ENCODE data around the gene DDX42. TPM values are rescaled to one million over a fixed set of nuclear protein-coding genes. Genes with fewer than 3 reads are reported as not detected.

The DDX42 gene
- total RNA-seq, 1 donor from 2014 or later, result 146 TPM

GRCh38 chr17:63821804-63822203, 47.8 kb downstream of the DDX42 start:
- Mint-ChIP-seq H3K36me3 (ENCODE audit: low read depth) (peaks cover 89% of the 10 kb centered on the region), H3K4me1 (peaks cover 40% of the 10 kb centered on the region)
- peak; percentile 54 for DNase-seq

GRCh38 chr17:63822537-63822936, 48.6 kb downstream of the DDX42 start:
- Mint-ChIP-seq H3K4me3 (no peak overlapping the region), H3K9me3 (no peaks in the 10 kb centered on the region), H3K36me3 (ENCODE audit: low read depth) (peaks cover 90% of the 10 kb centered on the region), H3K27me3 (no peaks in the 10 kb centered on the region), H3K4me1 (peaks cover 40% of the 10 kb centered on the region), H3K27ac (peak overlapping the region; percentile 48)
- no peak for DNase-seq
- intact Hi-C loops (cut with micrococcal nuclease), result no loop called here

More at GRCh38 chr17:63821804-63822203, 47.8 kb downstream of the DDX42 start:
- intact Hi-C loops (cut with micrococcal nuclease), result no loop called here
- peak overlapping the region; percentile 63 for H3K4me3 Mint-ChIP-seq
- H3K27me3 Mint-ChIP-seq, result no peaks in the 10 kb centered on the region
- no peaks in the 10 kb centered on the region for H3K9me3 Mint-ChIP-seq
- peak overlapping the region; percentile 75 for H3K27ac Mint-ChIP-seq

GRCh38 chr17:63823659-63824331, 49.8 kb downstream of the DDX42 start:
- Mint-ChIP-seq H3K4me3 (no peak overlapping the region), H3K4me1 (peaks cover 45% of the 10 kb centered on the region)
- intact Hi-C loops (cut with micrococcal nuclease), result no loop called here

GRCh38 chr17:63824362-63824761, 50.4 kb downstream of the DDX42 start:
- peak overlapping the region; percentile 30 for H3K27ac Mint-ChIP-seq
- no peaks in the 10 kb centered on the region for H3K27me3 Mint-ChIP-seq
- H3K4me3 Mint-ChIP-seq, result no peak overlapping the region
- peaks cover 50% of the 10 kb centered on the region for H3K4me1 Mint-ChIP-seq
- intact Hi-C loops (cut with micrococcal nuclease), result no loop called here
- DNase-seq, result peak; percentile 54
- H3K36me3 Mint-ChIP-seq (ENCODE audit: low read depth), result peaks cover 89% of the 10 kb centered on the region
- H3K9me3 Mint-ChIP-seq, result no peaks in the 10 kb centered on the region

More at GRCh38 chr17:63823659-63824331, 49.8 kb downstream of the DDX42 start:
- Mint-ChIP-seq H3K27me3 (no peaks in the 10 kb centered on the region), H3K9me3 (no peaks in the 10 kb centered on the region), H3K27ac (peak overlapping the region; percentile 27), H3K36me3 (ENCODE audit: low read depth) (peaks cover 89% of the 10 kb centered on the region)
- peak; percentile 56 for DNase-seq

- peaks cover 90% of the 10 kb centered on the region for H3K36me3 Mint-ChIP-seq (ENCODE audit: low read depth)
- H3K9me3 Mint-ChIP-seq, result no peaks in the 10 kb centered on the region
- peak overlapping the region; percentile 99 for H3K27ac Mint-ChIP-seq
- peaks cover 65% of the 10 kb centered on the region for H3K4me1 Mint-ChIP-seq
- H3K27me3 Mint-ChIP-seq, result no peaks in the 10 kb centered on the region
- H3K4me3 Mint-ChIP-seq, result peak overlapping the region; percentile 99
- DNase-seq, result peak; percentile 71
- intact Hi-C loops (cut with micrococcal nuclease), result loop anchor here (1.0 to 5.0 kb wide), 4 partner anchors 17 to 304 kb away; partner anchors contain the start of genes CCDC47, DCAF7 and ERN1
Measured at GRCh38 chr17:63826468-63827001, 52.6 kb downstream of the DDX42 start.

GRCh38 chr17:63827002-63827800, 53.2 kb downstream of the DDX42 start, which contains the start of the genes FTSJ3 and PSMC5:
FTSJ3 (minus strand) TSS chr17:63827663; CDS start chr17:63826902, 761 bp downstream.
PSMC5 (plus strand) TSS chr17:63827431; CDS start chr17:63827491, 60 bp downstream.
- Mint-ChIP-seq H3K27ac (peak within 1 kb of the TSS; percentile 99), H3K36me3 (ENCODE audit: low read depth) (peaks cover 91% of the 10 kb centered on the region), H3K27me3 (no peaks in the 10 kb centered on the region), H3K4me1 (peaks cover 63% of the 10 kb centered on the region), H3K4me3 (peak within 1 kb of the TSS; percentile 99), H3K9me3 (no peaks in the 10 kb centered on the region)
- intact Hi-C loops (cut with micrococcal nuclease), result loop anchor here (1.0 to 5.0 kb wide), 4 partner anchors 16 to 303 kb away; partner anchors contain the start of genes CCDC47, DCAF7 and ERN1
- peak; percentile 99 for DNase-seq

- Mint-ChIP-seq H3K36me3 (ENCODE audit: low read depth) (peaks cover 88% of the 10 kb centered on the region), H3K4me3 (peak overlapping the region; percentile 99), H3K27me3 (no peaks in the 10 kb centered on the region), H3K9me3 (no peaks in the 10 kb centered on the region), H3K4me1 (peaks cover 62% of the 10 kb centered on the region), H3K27ac (peak overlapping the region; percentile 99)
- no peak for DNase-seq
- intact Hi-C loops (cut with micrococcal nuclease), result loop anchor here (1.0 to 5.0 kb wide), 4 partner anchors 15 to 302 kb away; partner anchors contain the start of genes CCDC47, DCAF7 and ERN1
Measured at GRCh38 chr17:63827801-63828221, 53.8 kb downstream of the DDX42 start.

- peak overlapping the region; percentile 99 for H3K4me3 Mint-ChIP-seq
- peaks cover 53% of the 10 kb centered on the region for H3K4me1 Mint-ChIP-seq
- H3K27ac Mint-ChIP-seq, result no peak overlapping the region
- no peak for DNase-seq
- intact Hi-C loops (cut with micrococcal nuclease), result loop anchor here (5.0 kb wide), 1 partner anchor 277 kb away; the partner anchor contains the start of gene DCAF7
- no peaks in the 10 kb centered on the region for H3K9me3 Mint-ChIP-seq
- no peaks in the 10 kb centered on the region for H3K27me3 Mint-ChIP-seq
- H3K36me3 Mint-ChIP-seq (ENCODE audit: low read depth), result peaks cover 87% of the 10 kb centered on the region
Measured at GRCh38 chr17:63828936-63829335, 55.0 kb downstream of the DDX42 start.

- Mint-ChIP-seq H3K4me1 (peaks cover 53% of the 10 kb centered on the region), H3K9me3 (no peaks in the 10 kb centered on the region), H3K27ac (no peak overlapping the region), H3K27me3 (no peaks in the 10 kb centered on the region), H3K4me3 (no peak overlapping the region), H3K36me3 (ENCODE audit: low read depth) (peaks cover 82% of the 10 kb centered on the region)
- intact Hi-C loops (cut with micrococcal nuclease), result no loop called here
- no peak for DNase-seq
Measured at GRCh38 chr17:63830278-63830677, 56.3 kb downstream of the DDX42 start.

- no peak for DNase-seq
- Mint-ChIP-seq H3K4me1 (peaks cover 48% of the 10 kb centered on the region), H3K36me3 (ENCODE audit: low read depth) (peaks cover 81% of the 10 kb centered on the region), H3K27me3 (no peaks in the 10 kb centered on the region), H3K27ac (peak overlapping the region; percentile 3), H3K4me3 (no peak overlapping the region), H3K9me3 (no peaks in the 10 kb centered on the region)
- intact Hi-C loops (cut with micrococcal nuclease), result no loop called here
Measured at GRCh38 chr17:63830904-63831491, 57.0 kb downstream of the DDX42 start.

GRCh38 chr17:63831505-63831904, 57.5 kb downstream of the DDX42 start:
- Mint-ChIP-seq H3K9me3 (no peaks in the 10 kb centered on the region), H3K36me3 (ENCODE audit: low read depth) (peaks cover 78% of the 10 kb centered on the region), H3K4me3 (no peak overlapping the region), H3K27me3 (no peaks in the 10 kb centered on the region), H3K27ac (no peak overlapping the region), H3K4me1 (peaks cover 44% of the 10 kb centered on the region)
- DNase-seq, result no peak
- intact Hi-C loops (cut with micrococcal nuclease), result no loop called here

GRCh38 chr17:63832014-63832413, 58.0 kb downstream of the DDX42 start:
- H3K36me3 Mint-ChIP-seq (ENCODE audit: low read depth), result peaks cover 77% of the 10 kb centered on the region
- peaks cover 44% of the 10 kb centered on the region for H3K4me1 Mint-ChIP-seq
- H3K27ac Mint-ChIP-seq, result peak overlapping the region; percentile 56
- H3K9me3 Mint-ChIP-seq, result no peaks in the 10 kb centered on the region
- intact Hi-C loops (cut with micrococcal nuclease), result no loop called here
- no peak overlapping the region for H3K4me3 Mint-ChIP-seq
- DNase-seq, result no peak
- H3K27me3 Mint-ChIP-seq, result no peaks in the 10 kb centered on the region

- intact Hi-C loops (cut with micrococcal nuclease), result no loop called here
- DNase-seq, result no peak
- Mint-ChIP-seq H3K9me3 (no peaks in the 10 kb centered on the region), H3K4me3 (no peak overlapping the region), H3K4me1 (peaks cover 44% of the 10 kb centered on the region), H3K27me3 (no peaks in the 10 kb centered on the region), H3K36me3 (ENCODE audit: low read depth) (peaks cover 73% of the 10 kb centered on the region), H3K27ac (peak overlapping the region; percentile 25)
Measured at GRCh38 chr17:63832455-63832854, 58.5 kb downstream of the DDX42 start.
